Astrocyte (in vitro differentiated cells and primary cell): Measurements from ENCODE around the gene PPP6R1. TPM values are rescaled to one million over a fixed set of nuclear protein-coding genes. Genes with fewer than 3 reads are reported as not detected.

Source experiments
- DNase-seq: peaks from one replicate; pipeline ENCODE4 v3.0.0-alpha.2; 2010; ENCODE audit warnings: low read depth
- FAIRE-seq: peaks from 2 replicates; lab custom pipeline; 2011; peaks lifted over from hg19 to GRCh38; lab: Jason Lieb, UNC
- H2AFZ ChIP-seq: 2 replicates; pipeline ENCODE4 v1.6.0; 2012; ENCODE audit warnings: low read depth, low read length, inconsistent platforms
- H3K27ac ChIP-seq: 2 replicates; pipeline ENCODE4 v1.5.1; 2011; ENCODE audit warnings: low read depth, low read length, inconsistent platforms
- H3K27me3 ChIP-seq: 2 replicates; pipeline ENCODE4 v1.6.0; 2011; ENCODE audit warnings: low read length, inconsistent platforms; ENCODE audit not compliant: insufficient read depth
- H3K36me3 ChIP-seq: 2 replicates; pipeline ENCODE4 v1.5.1; 2011; ENCODE audit warnings: low read length, inconsistent platforms; ENCODE audit not compliant: insufficient read depth
- H3K4me1 ChIP-seq: 2 replicates; pipeline ENCODE4 v1.5.1; 2011; ENCODE audit warnings: low read length, inconsistent platforms; ENCODE audit not compliant: insufficient read depth
- H3K4me2 ChIP-seq: 2 replicates; pipeline ENCODE4 v1.6.0; 2012; ENCODE audit warnings: low read length, inconsistent platforms
- H3K4me3 ChIP-seq: 2 replicates; pipeline ENCODE4 v1.5.1; 2011; ENCODE audit warnings: low read depth, mild to moderate bottlenecking, low read length, inconsistent platforms; ENCODE audit not compliant: insufficient read depth
- H3K79me2 ChIP-seq: 2 replicates; pipeline ENCODE4 v1.6.0; 2012; ENCODE audit warnings: mild to moderate bottlenecking, low read length, inconsistent platforms; ENCODE audit not compliant: insufficient read depth
- H3K9ac ChIP-seq: 2 replicates; pipeline ENCODE4 v1.6.0; 2012; ENCODE audit warnings: mild to moderate bottlenecking, low read length, inconsistent platforms
- H3K9me3 ChIP-seq: 2 replicates; pipeline ENCODE4 v1.5.1; 2012; ENCODE audit warnings: low read depth, mild to moderate bottlenecking, low read length, inconsistent platforms; ENCODE audit not compliant: insufficient read depth
- H4K20me1 ChIP-seq: 2 replicates; pipeline ENCODE4 v1.6.0; 2012; ENCODE audit warnings: low read length, inconsistent platforms; ENCODE audit not compliant: insufficient read depth
- H3K27ac Mint-ChIP-seq: one replicate; pipeline ENCODE4 v1.8.0; 2021; ENCODE audit warnings: mild to moderate bottlenecking, mixed read lengths; ENCODE audit not compliant: unreplicated experiment
- H3K27me3 Mint-ChIP-seq: one replicate; pipeline ENCODE4 v1.8.0; 2021; ENCODE audit warnings: low read depth, mixed read lengths; ENCODE audit not compliant: unreplicated experiment
- H3K36me3 Mint-ChIP-seq: one replicate; pipeline ENCODE4 v1.8.0; 2021; ENCODE audit warnings: low read depth, mixed read lengths; ENCODE audit not compliant: unreplicated experiment
- H3K4me1 Mint-ChIP-seq: one replicate; pipeline ENCODE4 v1.8.0; 2021; ENCODE audit warnings: low read depth, mixed read lengths; ENCODE audit not compliant: unreplicated experiment
- H3K4me3 Mint-ChIP-seq: one replicate; pipeline ENCODE4 v1.8.0; 2021; ENCODE audit warnings: mild to moderate bottlenecking, moderate library complexity, mixed read lengths; ENCODE audit not compliant: unreplicated experiment
- H3K9me3 Mint-ChIP-seq: one replicate; pipeline ENCODE4 v1.8.0; 2021; ENCODE audit warnings: mild to moderate bottlenecking, mixed read lengths; ENCODE audit not compliant: unreplicated experiment
- CTCF ChIP-seq: IDR thresholded peaks from 2 replicates; pipeline ENCODE4 v1.5.1; 2011; ENCODE audit warnings: low read depth, mild to moderate bottlenecking, inconsistent platforms, low read length, moderate library complexity; ENCODE audit not compliant: insufficient read depth
- EZH2 ChIP-seq: IDR thresholded peaks from 2 replicates; pipeline ENCODE4 v1.6.1; 2012; ENCODE audit warnings: mild to moderate bottlenecking, low read length, inconsistent platforms; ENCODE audit not compliant: insufficient read depth
- total RNA-seq: library from RNA; stranded (reverse); gene quantifications from 2 replicates; pipeline ENCODE4 v1.2.1, GENCODE V29; 2021

PPP6R1 gene
- total RNA-seq, 1 donor from 2014 or later = 75.2 TPM

DNA sequence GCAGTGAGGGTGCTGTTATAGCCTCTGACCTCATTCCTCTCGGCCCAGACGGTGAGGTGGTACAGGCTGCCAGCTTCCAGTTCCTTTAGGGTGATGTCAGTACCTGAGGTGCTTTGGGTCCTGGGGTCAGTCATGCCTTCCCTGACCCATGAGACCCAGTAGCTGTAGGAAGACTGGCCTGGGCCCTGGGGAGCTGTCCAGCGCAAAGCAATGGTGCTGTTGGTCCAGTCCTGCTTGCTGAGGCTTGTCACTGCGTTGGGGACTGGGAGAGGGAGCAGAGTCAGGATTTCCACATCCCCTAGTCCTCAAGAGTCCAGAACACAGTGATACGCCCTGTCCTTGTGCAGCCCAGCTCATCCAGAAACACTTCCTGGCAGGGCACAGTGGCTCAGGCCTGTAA, 60.2 kb downstream of the PPP6R1 start:
- Histone ChIP-seq H3K9me3 (no peaks in the 10 kb centered on the region), H3K36me3 (no peaks in the 10 kb centered on the region), H3K79me2 (no peaks in the 10 kb centered on the region), H2AFZ (no peak overlapping the region), H3K27me3 (no peaks in the 10 kb centered on the region), H3K27ac (no peak overlapping the region), H3K4me1 (no peaks in the 10 kb centered on the region), H3K4me2 (no peak overlapping the region), H3K4me3 (no peak overlapping the region), H3K9ac (no peak overlapping the region), H4K20me1 (no peaks in the 10 kb centered on the region)
- FAIRE-seq (no peak), DNase-seq (no peak)
- Mint-ChIP-seq H3K36me3 (peaks cover 6% of the 10 kb centered on the region), H3K4me1 (no peaks in the 10 kb centered on the region), H3K27me3 (peaks cover 37% of the 10 kb centered on the region), H3K4me3 (no peak overlapping the region), H3K27ac (no peak overlapping the region), H3K9me3 (peaks cover 3% of the 10 kb centered on the region)
- TF ChIP-seq EZH2 (no peak), CTCF (no peak)

- H3K27me3 ChIP-seq = no peaks in the 10 kb centered on the region
- peaks cover 6% of the 10 kb centered on the region for H3K36me3 Mint-ChIP-seq
- FAIRE-seq (no peak), DNase-seq (no peak)
- no peaks in the 10 kb centered on the region for H3K79me2 ChIP-seq
- H3K36me3 ChIP-seq = no peaks in the 10 kb centered on the region
- H3K27ac Mint-ChIP-seq = no peak overlapping the region
- no peaks in the 10 kb centered on the region for H4K20me1 ChIP-seq
- H2AFZ ChIP-seq = no peak overlapping the region
- no peak overlapping the region for H3K4me2 ChIP-seq
- H3K4me1 Mint-ChIP-seq = no peaks in the 10 kb centered on the region
- no peak overlapping the region for H3K4me3 ChIP-seq
- no peak overlapping the region for H3K27ac ChIP-seq
- peaks cover 3% of the 10 kb centered on the region for H3K9me3 Mint-ChIP-seq
- peaks cover 43% of the 10 kb centered on the region for H3K27me3 Mint-ChIP-seq
- no peak overlapping the region for H3K9ac ChIP-seq
- H3K9me3 ChIP-seq = no peaks in the 10 kb centered on the region
- H3K4me3 Mint-ChIP-seq = no peak overlapping the region
- no peak for TF ChIP-seq CTCF
- no peak for TF ChIP-seq EZH2
- H3K4me1 ChIP-seq = no peaks in the 10 kb centered on the region
Measured at GRCh38 chr19:55197528-55197927, 61.3 kb downstream of the PPP6R1 start.

DNA sequence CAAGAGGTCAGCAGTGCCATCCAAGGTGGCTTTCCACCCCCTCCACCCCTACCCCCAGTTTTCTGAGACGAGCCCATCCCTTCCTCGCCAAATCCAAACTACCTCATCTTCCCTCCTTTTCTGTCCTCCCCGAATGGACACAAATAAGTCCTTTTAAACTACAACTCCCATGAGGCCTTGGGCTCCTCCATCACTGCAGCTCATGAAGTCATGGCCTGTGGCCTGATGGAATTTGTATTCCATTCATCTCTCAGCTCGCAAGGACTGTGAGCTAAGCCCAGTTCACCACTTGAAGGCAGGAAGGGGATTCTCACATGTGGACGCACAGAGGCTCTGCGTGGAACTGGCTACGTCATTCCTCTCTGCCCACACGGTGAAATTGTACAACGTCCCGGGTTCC, 62.0 kb downstream of the PPP6R1 start:
- no peaks in the 10 kb centered on the region for H3K27me3 ChIP-seq
- no peaks in the 10 kb centered on the region for H3K4me1 Mint-ChIP-seq
- peaks cover 6% of the 10 kb centered on the region for H3K36me3 Mint-ChIP-seq
- no peak overlapping the region for H3K27ac ChIP-seq
- H3K9me3 ChIP-seq = no peaks in the 10 kb centered on the region
- no peak for DNase-seq
- no peak overlapping the region for H3K27ac Mint-ChIP-seq
- H3K27me3 Mint-ChIP-seq = peaks cover 43% of the 10 kb centered on the region
- H3K36me3 ChIP-seq = no peaks in the 10 kb centered on the region
- H3K4me3 Mint-ChIP-seq = no peak overlapping the region
- no peak overlapping the region for H3K4me3 ChIP-seq
- H3K9me3 Mint-ChIP-seq = peaks cover 3% of the 10 kb centered on the region
- H3K4me1 ChIP-seq = no peaks in the 10 kb centered on the region
- no peak overlapping the region for H3K9ac ChIP-seq
- H3K79me2 ChIP-seq = no peaks in the 10 kb centered on the region
- no peak for FAIRE-seq
- TF ChIP-seq CTCF = no peak
- no peak for TF ChIP-seq EZH2
- H2AFZ ChIP-seq = no peak overlapping the region
- no peaks in the 10 kb centered on the region for H4K20me1 ChIP-seq
- no peak overlapping the region for H3K4me2 ChIP-seq
